OCI-LY1 (cell line): ENCODE measurements around the gene IRF7.

ENCODE experiments used
- EZH2 ChIP-seq: fragments of 200-600 bp; sonication (generic), shearing (Covaris generic); IDR thresholded peaks from 2 replicates; pipeline ENCODE4 v1.8.0; 2017; ENCODE audit warnings: borderline replicate concordance, mixed run types, mild to moderate bottlenecking, antibody characterized with exemption, low read length, moderate library complexity, mixed read lengths
- TF ChIP-seq, protein P1 (sequence below): fragments of 200-600 bp; sonication (generic), shearing (Covaris generic); IDR thresholded peaks from 2 replicates; pipeline ENCODE4 v1.5.1; 2017; ENCODE audit warnings: mild to moderate bottlenecking, antibody characterized with exemption, low read length, moderate library complexity, mixed read lengths

DNA sequence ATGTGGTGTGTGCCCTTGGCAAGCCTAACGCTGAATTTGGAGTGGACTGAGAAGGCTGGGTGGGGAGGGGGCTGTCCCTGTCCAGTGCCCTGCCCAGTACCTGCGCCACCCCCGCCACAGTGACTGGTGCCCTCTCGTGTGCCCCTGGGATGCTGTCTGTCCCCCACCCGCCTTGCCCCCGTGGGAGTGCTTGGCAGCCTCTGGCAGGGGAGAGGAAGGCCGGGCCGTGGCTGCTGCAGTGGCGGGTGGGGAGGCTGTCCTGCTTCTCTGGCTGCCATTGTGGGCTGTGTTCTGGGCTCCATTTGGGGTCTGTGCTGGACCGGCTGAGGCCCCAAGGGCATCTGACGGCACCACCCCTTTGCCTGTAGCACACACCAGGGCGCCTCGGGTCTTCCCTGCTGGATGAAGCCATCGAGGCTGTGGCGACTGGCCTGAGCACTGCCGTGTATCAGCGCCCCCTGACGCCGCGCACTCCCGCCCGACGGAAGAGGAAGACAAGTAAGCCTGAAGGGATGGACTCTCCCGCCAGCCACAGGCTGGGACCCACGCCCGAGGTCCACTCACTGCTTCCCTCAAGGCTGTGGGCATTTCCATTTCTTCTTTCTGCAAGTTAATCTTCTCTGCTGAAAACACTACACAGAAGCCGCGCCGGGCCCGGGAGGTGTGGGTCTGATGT, 17.6 kb downstream of the IRF7 start:
- TF ChIP-seq, protein P1, sequence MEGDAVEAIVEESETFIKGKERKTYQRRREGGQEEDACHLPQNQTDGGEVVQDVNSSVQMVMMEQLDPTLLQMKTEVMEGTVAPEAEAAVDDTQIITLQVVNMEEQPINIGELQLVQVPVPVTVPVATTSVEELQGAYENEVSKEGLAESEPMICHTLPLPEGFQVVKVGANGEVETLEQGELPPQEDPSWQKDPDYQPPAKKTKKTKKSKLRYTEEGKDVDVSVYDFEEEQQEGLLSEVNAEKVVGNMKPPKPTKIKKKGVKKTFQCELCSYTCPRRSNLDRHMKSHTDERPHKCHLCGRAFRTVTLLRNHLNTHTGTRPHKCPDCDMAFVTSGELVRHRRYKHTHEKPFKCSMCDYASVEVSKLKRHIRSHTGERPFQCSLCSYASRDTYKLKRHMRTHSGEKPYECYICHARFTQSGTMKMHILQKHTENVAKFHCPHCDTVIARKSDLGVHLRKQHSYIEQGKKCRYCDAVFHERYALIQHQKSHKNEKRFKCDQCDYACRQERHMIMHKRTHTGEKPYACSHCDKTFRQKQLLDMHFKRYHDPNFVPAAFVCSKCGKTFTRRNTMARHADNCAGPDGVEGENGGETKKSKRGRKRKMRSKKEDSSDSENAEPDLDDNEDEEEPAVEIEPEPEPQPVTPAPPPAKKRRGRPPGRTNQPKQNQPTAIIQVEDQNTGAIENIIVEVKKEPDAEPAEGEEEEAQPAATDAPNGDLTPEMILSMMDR: no peak
- TF ChIP-seq EZH2: no peak
